MM.1S (cell line): ENCODE measurements around the gene C21orf58.

Experiments
- DNase-seq: peaks from one replicate; pipeline ENCODE4 v3.0.0-alpha.2; 2015
- H2AFZ ChIP-seq: fragments of 300-600 bp; sonication (generic); 2 replicates; pipeline ENCODE4 v1.6.0; 2016; ENCODE audit warnings: antibody characterized with exemption, low read length
- H3F3A ChIP-seq: fragments of 300-600 bp; sonication (generic); 2 replicates; pipeline ENCODE4 v1.6.1; 2016; ENCODE audit warnings: mild to moderate bottlenecking, antibody characterized with exemption, low read length, moderate library complexity, mixed read lengths; ENCODE audit not compliant: insufficient read depth
- H3K27ac ChIP-seq: fragments of 300-600 bp; sonication (generic); 2 replicates; pipeline ENCODE4 v1.5.1; 2016; ENCODE audit warnings: mild to moderate bottlenecking, low read length
- H3K27me3 ChIP-seq: fragments of 300-600 bp; sonication (generic); replicated peaks from 2 replicates; pipeline ENCODE4 v1.6.0; 2016; ENCODE audit warnings: low read length; ENCODE audit not compliant: insufficient read depth
- H3K36me3 ChIP-seq: fragments of 300-600 bp; sonication (generic); replicated peaks from 2 replicates; pipeline ENCODE4 v1.6.1; 2016; ENCODE audit warnings: mild to moderate bottlenecking, low read length, mixed read lengths; ENCODE audit not compliant: insufficient read depth
- H3K4me1 ChIP-seq: fragments of 300-600 bp; sonication (generic); 2 replicates; pipeline ENCODE4 v1.6.1; 2016; ENCODE audit warnings: low read length, mixed read lengths
- H3K4me2 ChIP-seq: fragments of 300-600 bp; sonication (generic); 2 replicates; pipeline ENCODE4 v1.6.0; 2016; ENCODE audit warnings: low read depth, low read length
- H3K4me3 ChIP-seq: fragments of 300-600 bp; sonication (generic); 2 replicates; pipeline ENCODE4 v1.5.1; 2016; ENCODE audit warnings: low read length, mixed read lengths
- H3K79me2 ChIP-seq: fragments of 300-600 bp; sonication (generic); 2 replicates; pipeline ENCODE4 v1.6.1; 2016; ENCODE audit warnings: mixed run types, low read length, mixed read lengths
- H3K9ac ChIP-seq: fragments of 300-600 bp; sonication (generic); 2 replicates; pipeline ENCODE4 v1.6.1; 2016; ENCODE audit warnings: low read length, mixed read lengths
- H3K9me2 ChIP-seq: fragments of 300-600 bp; sonication (generic); replicated peaks from 2 replicates; pipeline ENCODE4 v1.6.1; 2016; ENCODE audit warnings: mild to moderate bottlenecking, low read length, mixed read lengths; ENCODE audit not compliant: insufficient read depth
- H3K9me3 ChIP-seq: fragments of 300-600 bp; sonication (generic); replicated peaks from 2 replicates; pipeline ENCODE4 v1.6.1; 2016; ENCODE audit warnings: mild to moderate bottlenecking, low read length, mixed read lengths; ENCODE audit not compliant: insufficient read depth
- H4K20me1 ChIP-seq: fragments of 300-600 bp; sonication (generic); 2 replicates; pipeline ENCODE4 v1.6.1; 2016; ENCODE audit warnings: mild to moderate bottlenecking, low read length, moderate library complexity, mixed read lengths; ENCODE audit not compliant: insufficient read depth
- CTCF ChIP-seq: fragments of 300-600 bp; sonication (generic); IDR thresholded peaks from 2 replicates; pipeline ENCODE4 v1.5.1; 2016; ENCODE audit warnings: antibody characterized with exemption, low read length, mixed read lengths
- EZH2 ChIP-seq: fragments of 300-600 bp; sonication (generic); optimal IDR thresholded peaks from 2 replicates; pipeline ENCODE3; 2017; ENCODE audit warnings: low read depth, mild to moderate bottlenecking, antibody characterized with exemption, low read length, mixed read lengths
- EZH2phosphoT487 ChIP-seq: fragments of 300-600 bp; sonication (generic); IDR thresholded peaks from 2 replicates; pipeline ENCODE4 v1.6.1; 2018; ENCODE audit warnings: antibody characterized with exemption, low read length

Gene C21orf58

GRCh38 chr21:46307625-46308024, 16.0 kb downstream of the C21orf58 start:
- H3K79me2 ChIP-seq, result no peaks in the 10 kb centered on the region
- no peaks in the 10 kb centered on the region for H3K4me1 ChIP-seq
- H3K4me2 ChIP-seq, result no peak overlapping the region
- H3K27me3 ChIP-seq, result no peaks in the 10 kb centered on the region
- DNase-seq, result no peak
- H2AFZ ChIP-seq, result no peak overlapping the region
- no peaks in the 10 kb centered on the region for H3K9me3 ChIP-seq
- no peaks in the 10 kb centered on the region for H3F3A ChIP-seq
- no peak overlapping the region for H3K9ac ChIP-seq
- H3K9me2 ChIP-seq, result no peaks in the 10 kb centered on the region
- H3K36me3 ChIP-seq, result no peaks in the 10 kb centered on the region
- no peak for TF ChIP-seq EZH2
- no peak for TF ChIP-seq EZH2phosphoT487
- TF ChIP-seq CTCF, result no peak
- H4K20me1 ChIP-seq, result no peaks in the 10 kb centered on the region
- no peak overlapping the region for H3K27ac ChIP-seq
- no peak overlapping the region for H3K4me3 ChIP-seq

GRCh38 chr21:46304955-46305354, 18.7 kb downstream of the C21orf58 start:
- H3F3A ChIP-seq, result no peaks in the 10 kb centered on the region
- no peaks in the 10 kb centered on the region for H3K79me2 ChIP-seq
- no peak overlapping the region for H3K9ac ChIP-seq
- H3K9me2 ChIP-seq, result no peaks in the 10 kb centered on the region
- no peak for DNase-seq
- H3K9me3 ChIP-seq, result no peaks in the 10 kb centered on the region
- no peak overlapping the region for H3K27ac ChIP-seq
- H4K20me1 ChIP-seq, result no peaks in the 10 kb centered on the region
- H2AFZ ChIP-seq, result no peak overlapping the region
- H3K4me2 ChIP-seq, result no peak overlapping the region
- H3K4me1 ChIP-seq, result no peaks in the 10 kb centered on the region
- H3K4me3 ChIP-seq, result no peak overlapping the region
- 0 out of 2 replicates have a peak, but pooled peaks cover 3% of the 10 kb centered on the region for H3K36me3 ChIP-seq
- TF ChIP-seq CTCF (no peak), EZH2phosphoT487 (no peak), EZH2 (no peak)
- no peaks in the 10 kb centered on the region for H3K27me3 ChIP-seq

GRCh38 chr21:46304437-46304836, 19.2 kb downstream of the C21orf58 start:
- TF ChIP-seq EZH2phosphoT487, result no peak
- TF ChIP-seq CTCF, result no peak
- TF ChIP-seq EZH2, result no peak
- Histone ChIP-seq H3K4me1 (no peaks in the 10 kb centered on the region), H3K27ac (no peak overlapping the region), H3K4me2 (no peak overlapping the region), H3F3A (no peaks in the 10 kb centered on the region), H3K27me3 (no peaks in the 10 kb centered on the region), H2AFZ (no peak overlapping the region), H3K4me3 (no peak overlapping the region), H3K36me3 (0 out of 2 replicates have a peak, but pooled peaks cover 3% of the 10 kb centered on the region), H3K79me2 (no peaks in the 10 kb centered on the region), H4K20me1 (no peaks in the 10 kb centered on the region), H3K9me2 (no peaks in the 10 kb centered on the region), H3K9ac (no peak overlapping the region), H3K9me3 (no peaks in the 10 kb centered on the region)
- DNase-seq, result no peak
